Measurements from ENCODE around the gene SIRT4. TPM values are rescaled to one million over a fixed set of nuclear protein-coding genes. Genes with fewer than 3 reads are reported as not detected.

The SIRT4 gene
- total RNA-seq, 1 experiment from 2014 or later = 2.1 TPM

- H2AK5ac ChIP-seq (ENCODE audit: insufficient read length, low read length) = no peak overlapping the region
- no peak overlapping the region for H2BK5ac ChIP-seq (ENCODE audit: insufficient read length, low read length)
- Mint-ChIP-seq H3K9me3 (no peaks in the 10 kb centered on the region), H3K4me1 (peaks cover 18 to 19% of the 10 kb centered on the region in 2 experiments), H3K27me3 (ENCODE audit: low read depth) (no peaks in the 10 kb centered on the region; the same call in 1 of the 2 replicates), H3K36me3 (ENCODE audit: insufficient read depth in 1 of 3, low read depth in 3 of 3) (no peaks in the 10 kb centered on the region), H3K27ac (no peak overlapping the region; a peak in 1 of 7 replicates), H3K4me3 (no peak overlapping the region)
- no CpG with 5 or more reads among the region's 12 CpGs for WGBS (ENCODE audit: extremely low coverage, insufficient read length, low lambda C conversion rate)
- no peak for DNase-seq
- no peak overlapping the region for H4K91ac ChIP-seq (ENCODE audit: insufficient read length, low read depth, low read length)
- no peak overlapping the region for H3K23ac ChIP-seq (ENCODE audit: insufficient read length, low read depth, low read length)
- H2BK120ac ChIP-seq (ENCODE audit: low read depth, low read length, poor library complexity, severe bottlenecking) = no peak overlapping the region
- H3K79me2 ChIP-seq (ENCODE audit: insufficient read depth, low read length) = no peaks in the 10 kb centered on the region
- no peak overlapping the region for H4K8ac ChIP-seq (replicated peaks; ENCODE audit: insufficient read length, low read depth, low read length)
- H3K56ac ChIP-seq (ENCODE audit: insufficient read length, low read depth, low read length) = no peak overlapping the region
- H3K79me1 ChIP-seq (ENCODE audit: insufficient read depth, low read depth, low read length, poor library complexity, severe bottlenecking) = no peaks in the 10 kb centered on the region
- H3K4me1 ChIP-seq (ENCODE audit: insufficient read depth, low read length) = no peaks in the 10 kb centered on the region
- TF ChIP-seq CTCF (conservative IDR thresholded peaks at IDR 0.05) = no peak
- H3K9me3 ChIP-seq (ENCODE audit: control insufficient read depth, low read depth, low read length) = no peaks in the 10 kb centered on the region
- no peak overlapping the region for H2AFZ ChIP-seq (ENCODE audit: low read length)
- peaks cover 5% of the 10 kb centered on the region for H3K23me2 ChIP-seq (ENCODE audit: insufficient read length, low read depth, low read length, poor library complexity, severe bottlenecking)
- no peak overlapping the region for H3K18ac ChIP-seq (ENCODE audit: insufficient read length, low read depth, low read length)
- no peaks in the 10 kb centered on the region for H4K20me1 ChIP-seq (ENCODE audit: control insufficient read depth, insufficient read depth, insufficient read length)
- H3K9ac ChIP-seq (ENCODE audit: extremely low read depth, insufficient read length, low read length) = no peak overlapping the region
- H2BK12ac ChIP-seq (ENCODE audit: insufficient read length, low read depth, low read length) = no peak overlapping the region
- no peak overlapping the region for H3K27ac ChIP-seq (ENCODE audit: insufficient read length, low read depth, low read length)
- no peak overlapping the region for H4K5ac ChIP-seq (ENCODE audit: insufficient read length, low read depth, low read length)
- H3T11ph ChIP-seq (ENCODE audit: low read length) = no peak overlapping the region
- no peak overlapping the region for H3K4ac ChIP-seq (ENCODE audit: low read depth, low read length)
- no peak overlapping the region for H2BK20ac ChIP-seq (ENCODE audit: low read depth, low read length, poor library complexity, severe bottlenecking)
- H2BK15ac ChIP-seq (ENCODE audit: low read depth, low read length) = no peak overlapping the region
- H3K14ac ChIP-seq (ENCODE audit: insufficient read depth, low read length) = no peak overlapping the region
- no peak overlapping the region for H3K4me2 ChIP-seq (ENCODE audit: insufficient read depth, insufficient read length, low read length)
- no peaks in the 10 kb centered on the region for H3K27me3 ChIP-seq (ENCODE audit: insufficient read depth, low read length)
Measured at GRCh38 chr12:120287491-120287890, 14.6 kb upstream of the SIRT4 start.

Measured in H9 (cell line).